ENCODE measurements around the gene LARP4B.

DNA sequence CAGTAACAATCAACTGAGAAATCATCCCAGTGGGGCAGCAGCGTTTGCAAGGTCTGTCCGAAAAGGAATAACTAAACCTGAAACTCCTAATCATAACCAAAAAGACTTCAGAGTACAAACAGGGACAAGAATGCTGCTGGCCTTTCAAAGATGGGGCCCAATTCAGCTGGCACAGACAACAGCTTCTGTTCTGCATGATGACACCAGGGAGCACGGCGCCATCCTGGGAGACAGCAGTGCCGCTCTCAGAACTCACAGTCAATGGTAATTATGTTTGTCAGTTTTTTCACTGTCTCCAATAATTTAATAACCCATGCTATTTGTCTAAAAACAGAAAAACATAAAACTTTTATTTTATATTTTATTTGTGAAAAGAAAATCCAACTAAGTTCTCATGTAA lies 90.0 kb downstream of the LARP4B start:
- TF ChIP-seq, protein P1, sequence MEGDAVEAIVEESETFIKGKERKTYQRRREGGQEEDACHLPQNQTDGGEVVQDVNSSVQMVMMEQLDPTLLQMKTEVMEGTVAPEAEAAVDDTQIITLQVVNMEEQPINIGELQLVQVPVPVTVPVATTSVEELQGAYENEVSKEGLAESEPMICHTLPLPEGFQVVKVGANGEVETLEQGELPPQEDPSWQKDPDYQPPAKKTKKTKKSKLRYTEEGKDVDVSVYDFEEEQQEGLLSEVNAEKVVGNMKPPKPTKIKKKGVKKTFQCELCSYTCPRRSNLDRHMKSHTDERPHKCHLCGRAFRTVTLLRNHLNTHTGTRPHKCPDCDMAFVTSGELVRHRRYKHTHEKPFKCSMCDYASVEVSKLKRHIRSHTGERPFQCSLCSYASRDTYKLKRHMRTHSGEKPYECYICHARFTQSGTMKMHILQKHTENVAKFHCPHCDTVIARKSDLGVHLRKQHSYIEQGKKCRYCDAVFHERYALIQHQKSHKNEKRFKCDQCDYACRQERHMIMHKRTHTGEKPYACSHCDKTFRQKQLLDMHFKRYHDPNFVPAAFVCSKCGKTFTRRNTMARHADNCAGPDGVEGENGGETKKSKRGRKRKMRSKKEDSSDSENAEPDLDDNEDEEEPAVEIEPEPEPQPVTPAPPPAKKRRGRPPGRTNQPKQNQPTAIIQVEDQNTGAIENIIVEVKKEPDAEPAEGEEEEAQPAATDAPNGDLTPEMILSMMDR (IDR thresholded peaks at IDR 0.05), result no peak
- TF ChIP-seq POLR2A (IDR thresholded peaks at IDR 0.05), result no peak

Data from uterus (tissue), 2 donors.